ENCODE measurements around the gene CHMP5.

- TF ChIP-seq CTCF (IDR thresholded peaks at IDR 0.05) = no peak
- no peak for TF ChIP-seq ZFX (IDR thresholded peaks at IDR 0.05; ENCODE audit: borderline replicate concordance)
Measured at GRCh38 chr9:33311953-33312352, 47.1 kb downstream of the CHMP5 start.
